Activated CD4-positive, alpha-beta T cell treated with anti-CD3 and anti-CD28 coated beads for 1 hour (primary cell): ENCODE results near the gene CFAP221.

Experiments
- DNase-seq: peaks from one replicate; pipeline ENCODE4 v3.0.0-alpha.2; 2020

CFAP221 gene

GRCh38 chr2:119544075-119544938 lies at the start of gene CFAP221:
Gene CFAP221, plus strand, starts transcription at chr2:119544449. Its CDS starts 1,683 bp downstream, at chr2:119546132.
- DNase-seq: no peak

GRCh38 chr2:119495948-119496347 lies 48.3 kb upstream of the CFAP221 start:
- no peak for DNase-seq

- DNase-seq: no peak
These were observed 47.6 kb upstream of the CFAP221 start for GRCh38 chr2:119496682-119497081.

DNA sequence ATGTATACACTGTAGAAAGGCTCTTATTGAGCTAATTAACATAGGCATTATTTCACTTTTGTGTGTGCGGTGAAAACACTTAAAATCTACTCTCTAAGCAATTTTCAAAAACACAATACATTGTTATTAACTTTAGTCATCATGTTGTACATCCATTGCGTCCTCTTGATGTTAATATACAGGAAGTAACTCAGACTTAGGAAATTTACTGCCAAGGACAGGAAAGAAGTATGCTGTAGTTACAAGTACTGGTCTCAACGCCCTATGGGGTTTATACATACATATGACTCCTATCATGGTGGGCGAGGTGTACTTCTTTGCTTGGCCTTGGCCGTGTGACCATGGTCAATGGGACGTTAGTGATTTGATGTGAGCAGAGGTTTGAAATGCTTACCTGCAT lies 35.5 kb upstream of the CFAP221 start:
- DNase-seq: no peak

DNA sequence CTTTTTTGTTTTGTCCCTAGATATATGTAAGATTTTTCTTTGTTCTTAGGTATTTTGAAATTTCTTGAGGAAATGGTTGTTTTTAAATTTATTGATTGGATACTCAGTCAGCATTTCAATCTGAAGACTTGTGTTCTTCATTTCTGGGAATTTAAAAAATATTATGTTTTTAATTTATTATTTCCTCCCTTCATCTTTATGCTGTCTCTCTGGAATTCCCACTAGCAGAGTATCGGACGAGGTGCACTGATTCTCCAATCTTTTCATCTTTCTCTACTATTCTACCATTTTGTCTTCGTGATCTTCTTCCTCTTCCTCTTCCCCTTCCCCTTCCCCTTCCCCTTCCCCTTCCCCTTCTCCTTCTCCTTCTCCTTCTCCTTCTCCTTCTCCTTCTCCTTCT lies 32.3 kb upstream of the CFAP221 start:
- no peak for DNase-seq

DNA sequence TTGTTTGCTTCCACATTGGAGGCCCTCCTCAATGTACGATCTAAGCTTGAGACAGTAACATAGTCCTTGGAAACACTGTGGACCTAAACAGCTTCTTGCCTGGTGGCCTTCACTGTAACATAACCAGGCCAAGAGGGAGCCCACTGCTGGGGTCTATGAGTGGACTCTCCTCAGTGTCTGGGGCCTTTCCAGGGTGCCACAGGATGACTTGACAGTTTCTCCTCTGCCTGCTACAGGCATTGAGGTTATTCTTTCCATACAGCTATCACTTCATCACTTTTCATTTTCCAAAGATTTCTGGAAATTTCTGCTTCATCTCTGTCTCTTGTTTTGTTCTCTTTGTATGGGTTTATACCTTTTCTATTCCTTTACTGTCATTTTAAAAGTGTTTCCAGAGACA lies 31.3 kb upstream of the CFAP221 start:
- DNase-seq: no peak

- DNase-seq: no peak
These were observed 30.4 kb upstream of the CFAP221 start for GRCh38 chr2:119513832-119514231.

DNA sequence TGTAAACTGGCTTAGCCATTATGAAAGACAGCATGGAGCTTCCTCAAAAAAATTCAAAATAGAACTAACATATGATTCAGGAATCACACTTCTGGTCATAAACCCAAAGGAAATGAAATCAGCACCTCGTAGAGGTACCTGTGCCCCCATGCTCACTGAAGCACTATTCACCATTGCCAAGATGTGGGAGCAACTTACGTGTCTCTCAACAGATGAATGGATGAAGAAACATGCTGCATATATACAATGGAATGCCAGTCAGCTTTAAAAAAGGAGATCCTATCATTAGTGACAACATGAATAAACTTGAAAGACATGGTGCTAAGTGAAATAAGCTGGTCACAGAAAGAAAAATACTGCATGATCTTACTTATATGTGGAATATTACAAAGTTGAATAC lies 28.1 kb upstream of the CFAP221 start:
- no peak for DNase-seq

- DNase-seq: no peak
These were observed 26.8 kb upstream of the CFAP221 start for GRCh38 chr2:119517433-119517832.

DNA sequence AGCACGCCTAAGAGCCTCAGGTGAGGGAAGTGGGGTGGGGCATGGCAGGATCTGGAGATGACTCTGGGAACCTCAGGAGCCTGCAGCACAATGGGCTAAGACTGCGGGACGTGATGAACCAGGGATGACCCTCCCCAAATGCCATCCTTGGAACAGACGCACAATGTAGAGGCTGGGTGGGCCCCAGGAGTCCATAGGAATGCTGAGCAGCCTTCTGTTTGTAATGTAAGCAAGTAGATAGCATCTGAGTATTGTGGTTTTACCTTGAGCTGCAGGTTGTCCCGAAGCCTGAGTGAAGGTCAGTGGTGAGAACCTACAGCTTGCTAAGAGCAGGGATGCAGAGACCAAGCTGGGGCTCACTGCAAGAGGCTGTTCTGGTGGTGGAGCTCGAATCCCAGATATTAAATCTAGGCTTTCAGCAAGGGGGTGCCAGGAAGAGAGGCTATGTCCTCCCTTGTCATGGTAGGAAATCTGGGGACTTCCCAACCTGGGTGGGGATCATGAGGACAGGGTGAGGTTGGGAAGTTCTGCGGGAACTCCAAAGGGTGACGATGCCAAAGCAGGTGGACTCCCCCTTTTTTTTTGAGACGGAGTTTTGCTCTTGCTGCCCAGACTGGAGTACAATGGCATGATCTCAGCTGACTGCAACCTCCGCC lies 25.7 kb upstream of the CFAP221 start:
- no peak for DNase-seq

- DNase-seq: no peak
These were observed 25.2 kb upstream of the CFAP221 start for GRCh38 chr2:119519057-119519408.

DNA sequence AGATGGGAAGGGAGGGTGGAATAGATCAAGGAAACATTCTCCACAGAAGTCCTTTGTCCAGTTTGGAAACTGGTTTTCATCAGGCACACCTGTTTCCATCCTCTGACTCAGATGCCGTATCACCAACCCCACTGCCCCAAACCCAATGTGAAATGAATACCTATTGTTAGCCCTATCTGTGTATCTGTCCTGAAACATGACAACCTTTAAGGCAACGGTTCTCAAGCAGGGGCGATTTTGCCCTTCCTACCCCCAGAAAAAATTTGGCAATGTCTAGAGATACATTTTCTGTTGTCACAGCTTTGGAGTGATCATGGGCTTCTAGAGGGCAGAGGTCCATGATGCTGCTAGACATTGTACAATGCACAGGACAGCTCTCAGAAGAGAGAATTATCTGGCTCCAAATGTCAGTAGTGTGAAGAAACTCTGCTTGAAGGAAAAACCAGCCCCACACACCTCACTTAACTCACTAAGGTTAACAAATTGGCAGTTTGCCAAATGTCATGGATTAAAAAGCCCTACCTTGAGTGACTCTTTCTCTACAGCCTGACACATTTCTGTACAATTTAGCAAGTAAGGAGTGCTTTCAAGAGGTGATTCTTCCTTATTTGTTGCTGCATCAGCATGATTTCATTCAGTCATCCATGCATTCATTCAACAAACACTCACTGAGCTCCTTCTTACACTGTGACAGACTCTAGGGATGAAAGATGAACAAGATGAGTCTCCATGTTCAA lies 23.4 kb upstream of the CFAP221 start:
- no peak for DNase-seq

DNA sequence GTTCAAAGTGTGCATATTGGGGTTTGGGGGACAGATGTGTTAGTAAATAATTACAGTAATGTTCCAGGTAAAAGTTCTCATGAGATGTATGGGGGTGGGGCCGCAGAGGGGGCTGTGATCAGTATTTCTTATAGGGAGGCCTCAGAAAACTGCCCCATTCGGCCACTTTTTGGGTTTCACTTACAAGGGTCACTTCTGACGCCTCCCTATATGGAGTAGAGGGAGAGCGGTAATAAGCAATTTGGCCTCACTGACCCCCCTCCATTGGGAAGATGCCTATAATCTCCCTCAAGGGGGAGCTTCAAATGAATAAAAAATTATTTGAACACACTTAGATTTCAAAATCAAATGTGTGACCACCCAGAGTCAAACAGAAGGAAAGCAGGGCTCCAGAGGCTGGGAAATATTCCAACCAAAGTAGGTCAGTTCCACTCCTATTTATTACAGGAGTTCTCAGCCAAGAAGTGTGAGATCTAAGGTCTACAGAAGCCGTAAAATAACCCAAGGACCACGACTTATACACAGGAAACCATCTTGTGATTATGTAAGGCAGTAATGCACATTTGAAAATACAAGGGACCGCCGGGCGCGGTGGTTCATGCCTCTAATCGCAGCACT lies 22.7 kb upstream of the CFAP221 start:
- no peak for DNase-seq

- no peak for DNase-seq
These were observed 21.6 kb upstream of the CFAP221 start for GRCh38 chr2:119522671-119523070.

DNA sequence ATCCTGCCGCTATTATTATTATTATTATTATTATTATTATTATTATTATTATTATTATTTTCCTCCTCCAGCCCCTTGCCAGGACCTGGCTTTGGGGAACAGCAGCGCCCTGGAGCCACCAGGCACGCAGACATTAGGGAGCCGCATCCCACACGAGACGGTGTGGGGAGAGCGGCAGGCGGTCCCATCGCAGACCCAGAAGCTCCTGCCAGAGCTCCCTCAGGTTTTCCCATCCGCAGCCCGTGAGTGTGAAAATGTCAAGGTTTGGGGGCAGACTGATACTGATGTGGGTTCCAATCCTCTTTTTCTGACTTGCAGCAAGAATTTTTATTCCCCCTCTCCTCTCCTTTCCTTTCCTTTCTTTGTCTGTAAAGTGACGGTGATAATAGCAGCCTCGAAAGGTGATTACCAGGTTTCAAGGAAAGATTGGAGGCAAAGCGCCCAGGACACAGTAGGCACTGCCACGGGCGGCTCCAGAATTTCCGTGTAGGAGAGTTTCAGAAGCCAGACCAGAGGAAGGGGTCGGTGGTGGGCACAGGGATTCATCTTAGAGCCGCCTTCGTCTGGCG lies 20.8 kb upstream of the CFAP221 start:
- no peak for DNase-seq

DNA sequence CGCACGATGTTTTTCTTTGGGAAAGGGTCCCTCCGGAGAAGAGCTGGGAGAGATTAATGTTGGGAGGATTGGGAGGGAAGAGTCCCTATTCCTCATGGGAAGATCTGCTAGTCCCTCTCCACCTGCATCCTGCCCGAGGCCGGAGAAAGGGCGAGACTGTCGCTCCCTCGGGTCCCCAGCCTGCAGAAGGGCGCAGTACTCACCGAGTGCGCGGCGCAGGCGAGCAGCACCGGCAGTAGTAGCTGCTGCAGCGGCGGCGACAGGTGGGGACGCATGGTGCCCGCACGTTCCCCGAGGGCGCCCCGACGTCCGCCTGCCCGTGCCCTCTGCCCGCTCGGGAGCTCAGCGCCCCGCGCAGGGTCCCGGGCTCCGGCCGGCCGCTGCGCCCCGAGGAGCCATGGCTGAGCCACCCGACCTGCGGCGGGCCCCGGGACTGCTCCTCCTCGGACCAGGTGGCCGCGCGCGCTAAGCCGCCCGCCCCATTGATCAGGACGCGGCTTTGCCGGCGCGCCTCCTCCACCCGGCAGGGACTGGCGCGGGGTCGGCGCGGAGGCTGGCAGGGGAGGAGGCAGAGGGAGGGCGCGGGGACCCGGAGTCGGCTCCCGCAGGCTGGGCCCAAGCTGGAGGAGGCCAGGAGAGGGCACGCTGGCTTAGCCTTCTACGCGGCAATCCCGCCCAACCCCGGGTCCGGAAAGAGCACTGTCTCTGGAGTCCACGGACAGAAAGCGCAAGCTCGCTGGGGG lies 20.1 kb upstream of the CFAP221 start, which contains the start of gene SCTR:
TSS of gene SCTR (minus strand) at position 532 of the 743 bp plus-strand sequence. CDS start at position 275, 257 bp downstream.
- no peak for DNase-seq

- no peak for DNase-seq
These were observed 18.6 kb upstream of the CFAP221 start for GRCh38 chr2:119525614-119526013.

DNA sequence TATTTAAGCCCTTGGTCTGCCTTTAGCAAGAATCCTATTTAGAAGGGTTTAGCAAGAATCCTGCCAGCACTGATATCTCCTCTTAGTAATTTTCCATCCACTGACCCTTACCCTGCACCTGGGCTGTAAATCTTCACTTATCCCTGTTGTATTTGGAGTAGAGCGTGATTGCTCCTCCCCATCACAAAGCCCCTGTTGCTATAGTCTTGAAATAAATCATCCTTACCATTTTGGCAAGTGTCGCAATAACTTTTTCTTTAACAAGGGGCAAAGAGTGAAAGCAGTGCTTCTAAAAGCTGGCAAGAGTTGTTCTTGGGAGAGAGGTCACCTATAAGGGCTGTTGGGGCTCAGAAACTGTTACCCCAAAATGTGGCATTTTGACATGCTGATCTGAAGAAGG lies 16.2 kb upstream of the CFAP221 start:
- DNase-seq: no peak

- no peak for DNase-seq
These were observed 13.0 kb upstream of the CFAP221 start for GRCh38 chr2:119531292-119531691.

GRCh38 chr2:119533560-119533959 lies 10.7 kb upstream of the CFAP221 start:
- no peak for DNase-seq

DNA sequence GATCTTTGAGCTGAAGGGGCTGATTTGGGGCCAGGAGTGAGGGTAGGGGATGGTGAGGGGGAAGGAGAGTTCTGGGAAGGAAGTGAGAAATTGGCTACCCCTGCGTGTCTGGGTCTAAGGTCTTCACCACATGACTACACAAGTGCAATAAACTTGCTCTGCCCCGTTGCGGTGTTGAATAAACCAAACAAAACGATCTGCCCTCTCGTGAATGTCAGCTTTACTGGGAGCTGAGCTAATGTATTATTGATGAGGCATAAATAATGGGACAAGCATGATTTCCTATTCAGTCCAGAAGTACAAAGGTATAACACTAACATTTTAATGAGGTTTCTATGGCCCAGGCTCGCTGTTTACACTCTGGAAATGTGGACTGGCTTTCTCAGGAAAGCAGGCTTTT lies 8.0 kb upstream of the CFAP221 start:
- DNase-seq: no peak

- no peak for DNase-seq
These were observed 7.5 kb upstream of the CFAP221 start for GRCh38 chr2:119536707-119537106.
